GM19397 (cell line): ENCODE results near the gene HES5.

Source experiments
- ATAC-seq: cut with Tn5 transposase; IDR thresholded peaks from one replicate; pipeline ENCODE4 v1.9.1; 2021; ENCODE audit warnings: mild to moderate bottlenecking, moderate library complexity; ENCODE audit not compliant: unreplicated experiment

HES5 gene

GRCh38 chr1:2547210-2548067, 17.4 kb upstream of the HES5 start:
- ATAC-seq: no peak

- peak; percentile 31 for ATAC-seq
Measured at GRCh38 chr1:2546515-2547209, 16.6 kb upstream of the HES5 start.

GRCh38 chr1:2545754-2546514, 15.9 kb upstream of the HES5 start:
- peak; percentile 33 for ATAC-seq

GRCh38 chr1:2544875-2545640, 15.0 kb upstream of the HES5 start:
- no peak for ATAC-seq

- no peak for ATAC-seq
Measured at GRCh38 chr1:2544093-2544874, 14.2 kb upstream of the HES5 start.

- ATAC-seq: no peak
Measured at GRCh38 chr1:2543543-2544092, 13.6 kb upstream of the HES5 start.

GRCh38 chr1:2542246-2542915, 12.3 kb upstream of the HES5 start:
- ATAC-seq: no peak

- no peak for ATAC-seq
Measured at GRCh38 chr1:2541619-2542245, 11.7 kb upstream of the HES5 start.

GRCh38 chr1:2540816-2541492, 10.9 kb upstream of the HES5 start:
- ATAC-seq: no peak

GRCh38 chr1:2539312-2539907, 9.3 kb upstream of the HES5 start:
- ATAC-seq: no peak

GRCh38 chr1:2538872-2539271, 8.8 kb upstream of the HES5 start:
- ATAC-seq: no peak

GRCh38 chr1:2538376-2538775, 8.3 kb upstream of the HES5 start:
- ATAC-seq: no peak

GRCh38 chr1:2537784-2538115, 7.7 kb upstream of the HES5 start:
- no peak for ATAC-seq

- no peak for ATAC-seq
Measured at GRCh38 chr1:2535981-2536380, 5.9 kb upstream of the HES5 start.

- ATAC-seq: no peak
Measured at GRCh38 chr1:2535455-2535854, 5.4 kb upstream of the HES5 start.

- ATAC-seq: no peak
Measured at GRCh38 chr1:2534687-2535441, 4.8 kb upstream of the HES5 start.

- no peak for ATAC-seq
Measured at GRCh38 chr1:2534315-2534686, 4.2 kb upstream of the HES5 start.
